ENCODE measurements around the gene ASTN2.

Gene ASTN2

GRCh38 chr9:116935149-116935897 lies 479.5 kb downstream of the ASTN2 start:
- H3K27ac ChIP-seq (ENCODE audit: low read depth, low read length, poor library complexity, severe bottlenecking): no peak overlapping the region
- TF ChIP-seq EZH2 (IDR thresholded peaks at IDR 0.05; ENCODE audit: borderline replicate concordance, low read length): no peak
- TF ChIP-seq, protein P1, sequence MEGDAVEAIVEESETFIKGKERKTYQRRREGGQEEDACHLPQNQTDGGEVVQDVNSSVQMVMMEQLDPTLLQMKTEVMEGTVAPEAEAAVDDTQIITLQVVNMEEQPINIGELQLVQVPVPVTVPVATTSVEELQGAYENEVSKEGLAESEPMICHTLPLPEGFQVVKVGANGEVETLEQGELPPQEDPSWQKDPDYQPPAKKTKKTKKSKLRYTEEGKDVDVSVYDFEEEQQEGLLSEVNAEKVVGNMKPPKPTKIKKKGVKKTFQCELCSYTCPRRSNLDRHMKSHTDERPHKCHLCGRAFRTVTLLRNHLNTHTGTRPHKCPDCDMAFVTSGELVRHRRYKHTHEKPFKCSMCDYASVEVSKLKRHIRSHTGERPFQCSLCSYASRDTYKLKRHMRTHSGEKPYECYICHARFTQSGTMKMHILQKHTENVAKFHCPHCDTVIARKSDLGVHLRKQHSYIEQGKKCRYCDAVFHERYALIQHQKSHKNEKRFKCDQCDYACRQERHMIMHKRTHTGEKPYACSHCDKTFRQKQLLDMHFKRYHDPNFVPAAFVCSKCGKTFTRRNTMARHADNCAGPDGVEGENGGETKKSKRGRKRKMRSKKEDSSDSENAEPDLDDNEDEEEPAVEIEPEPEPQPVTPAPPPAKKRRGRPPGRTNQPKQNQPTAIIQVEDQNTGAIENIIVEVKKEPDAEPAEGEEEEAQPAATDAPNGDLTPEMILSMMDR (IDR thresholded peaks at IDR 0.05; ENCODE audit: low read length): no peak
- no peak overlapping the region for H3K4me2 ChIP-seq (ENCODE audit: low read length)

GRCh38 chr9:116934131-116934530 lies 480.7 kb downstream of the ASTN2 start:
- Histone ChIP-seq H3K9me2 (ENCODE audit: low read depth, low read length) (no peaks in the 10 kb centered on the region), H3K4me2 (ENCODE audit: low read length) (no peak overlapping the region), H3K9ac (ENCODE audit: low read length) (no peak overlapping the region), H3K36me3 (ENCODE audit: insufficient read depth, low read length) (no peaks in the 10 kb centered on the region), H3K4me1 (ENCODE audit: insufficient read depth, low read length, severe bottlenecking) (no peaks in the 10 kb centered on the region), H3K79me2 (ENCODE audit: insufficient read depth, low read length) (no peaks in the 10 kb centered on the region), H2AFZ (ENCODE audit: low read length) (no peak overlapping the region), H3K27ac (ENCODE audit: low read depth, low read length, poor library complexity, severe bottlenecking) (no peak overlapping the region), H3K27me3 (ENCODE audit: insufficient read depth, low read length) (no peaks in the 10 kb centered on the region), H4K20me1 (ENCODE audit: insufficient read depth, low read length) (no peaks in the 10 kb centered on the region), H3K4me3 (ENCODE audit: low read depth, low read length, poor library complexity, severe bottlenecking) (no peak overlapping the region), H3F3A (ENCODE audit: insufficient read depth, low read length) (no peaks in the 10 kb centered on the region), H3K9me3 (ENCODE audit: low read length) (no peaks in the 10 kb centered on the region)
- TF ChIP-seq, protein P1 (IDR thresholded peaks at IDR 0.05; ENCODE audit: low read length): no peak
- TF ChIP-seq EZH2 (IDR thresholded peaks at IDR 0.05; ENCODE audit: borderline replicate concordance, low read length): no peak

More at GRCh38 chr9:116935149-116935897, 479.5 kb downstream of the ASTN2 start:
- Histone ChIP-seq H3K9me2 (ENCODE audit: low read depth, low read length) (no peaks in the 10 kb centered on the region), H3K4me1 (ENCODE audit: insufficient read depth, low read length, severe bottlenecking) (no peaks in the 10 kb centered on the region), H3K27me3 (ENCODE audit: insufficient read depth, low read length) (no peaks in the 10 kb centered on the region), H2AFZ (ENCODE audit: low read length) (no peak overlapping the region), H3K79me2 (ENCODE audit: insufficient read depth, low read length) (no peaks in the 10 kb centered on the region), H3K9ac (ENCODE audit: low read length) (no peak overlapping the region), H4K20me1 (ENCODE audit: insufficient read depth, low read length) (no peaks in the 10 kb centered on the region), H3K4me3 (ENCODE audit: low read depth, low read length, poor library complexity, severe bottlenecking) (no peak overlapping the region), H3F3A (ENCODE audit: insufficient read depth, low read length) (no peaks in the 10 kb centered on the region), H3K9me3 (ENCODE audit: low read length) (no peaks in the 10 kb centered on the region), H3K36me3 (ENCODE audit: insufficient read depth, low read length) (no peaks in the 10 kb centered on the region)

DNA sequence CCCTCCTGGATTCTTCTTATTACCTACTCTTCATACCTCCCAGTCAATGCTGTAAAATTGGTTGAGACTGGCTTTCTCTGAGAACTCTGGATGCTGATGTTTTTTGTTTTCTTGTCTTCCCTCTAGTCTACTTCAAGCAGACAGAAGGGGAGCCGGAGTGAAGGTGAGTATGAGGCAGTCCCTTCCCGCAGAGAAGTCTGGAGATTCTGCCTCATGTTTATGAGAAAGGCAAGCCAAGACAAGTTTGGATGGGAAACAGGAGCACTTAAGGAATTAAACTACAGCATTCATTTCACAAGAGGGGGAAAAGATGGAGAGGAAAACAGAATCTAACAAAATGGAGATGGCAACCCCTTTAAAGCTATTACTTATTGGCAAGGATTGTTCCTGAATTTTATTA lies 481.6 kb downstream of the ASTN2 start:
- no peaks in the 10 kb centered on the region for H3K4me1 ChIP-seq (ENCODE audit: insufficient read depth, low read length, severe bottlenecking)
- no peaks in the 10 kb centered on the region for H3K9me3 ChIP-seq (ENCODE audit: low read length)
- no peak overlapping the region for H3K27ac ChIP-seq (ENCODE audit: low read depth, low read length, poor library complexity, severe bottlenecking)
- no peaks in the 10 kb centered on the region for H3F3A ChIP-seq (ENCODE audit: insufficient read depth, low read length)
- H4K20me1 ChIP-seq (ENCODE audit: insufficient read depth, low read length): no peaks in the 10 kb centered on the region
- no peak overlapping the region for H3K4me3 ChIP-seq (ENCODE audit: low read depth, low read length, poor library complexity, severe bottlenecking)
- no peak overlapping the region for H2AFZ ChIP-seq (ENCODE audit: low read length)
- H3K9me2 ChIP-seq (ENCODE audit: low read depth, low read length): no peaks in the 10 kb centered on the region
- no peaks in the 10 kb centered on the region for H3K27me3 ChIP-seq (ENCODE audit: insufficient read depth, low read length)
- H3K4me2 ChIP-seq (ENCODE audit: low read length): no peak overlapping the region
- H3K79me2 ChIP-seq (ENCODE audit: insufficient read depth, low read length): no peaks in the 10 kb centered on the region
- H3K36me3 ChIP-seq (ENCODE audit: insufficient read depth, low read length): no peaks in the 10 kb centered on the region
- TF ChIP-seq, protein P1 (IDR thresholded peaks at IDR 0.05; ENCODE audit: low read length): no peak
- no peak for TF ChIP-seq EZH2 (IDR thresholded peaks at IDR 0.05; ENCODE audit: borderline replicate concordance, low read length)
- H3K9ac ChIP-seq (ENCODE audit: low read length): no peak overlapping the region

Measured in OCI-LY1 (cell line).